ENCODE measurements around the gene DEFB115.

The DEFB115 gene

GRCh38 chr20:31239139-31239538 is 18.3 kb upstream of the DEFB115 start:
- Histone ChIP-seq H3K36me3 (ENCODE audit: control insufficient read depth, low read length) (no peaks in the 10 kb centered on the region), H3K9me2 (replicated peaks; ENCODE audit: control insufficient read depth, low read length) (no peaks in the 10 kb centered on the region), H4K20me1 (ENCODE audit: control insufficient read depth, insufficient read depth, low read depth, low read length) (no peaks in the 10 kb centered on the region), H3K79me2 (ENCODE audit: control insufficient read depth, low read length) (no peaks in the 10 kb centered on the region), H3K4me1 (ENCODE audit: control insufficient read depth, low read length) (no peaks in the 10 kb centered on the region), H3K27me3 (ENCODE audit: control insufficient read depth, low read length) (no peaks in the 10 kb centered on the region), H3K9me3 (ENCODE audit: control insufficient read depth, insufficient read depth, low read length) (peaks cover 92% of the 10 kb centered on the region), H3K4me2 (ENCODE audit: low read length) (no peak overlapping the region), H3K4me3 (ENCODE audit: low read length) (no peak overlapping the region), H3K27ac (ENCODE audit: low read depth, low read length) (no peak overlapping the region), H3F3A (ENCODE audit: control insufficient read depth, insufficient read depth) (no peaks in the 10 kb centered on the region)
- TF ChIP-seq, protein P1, sequence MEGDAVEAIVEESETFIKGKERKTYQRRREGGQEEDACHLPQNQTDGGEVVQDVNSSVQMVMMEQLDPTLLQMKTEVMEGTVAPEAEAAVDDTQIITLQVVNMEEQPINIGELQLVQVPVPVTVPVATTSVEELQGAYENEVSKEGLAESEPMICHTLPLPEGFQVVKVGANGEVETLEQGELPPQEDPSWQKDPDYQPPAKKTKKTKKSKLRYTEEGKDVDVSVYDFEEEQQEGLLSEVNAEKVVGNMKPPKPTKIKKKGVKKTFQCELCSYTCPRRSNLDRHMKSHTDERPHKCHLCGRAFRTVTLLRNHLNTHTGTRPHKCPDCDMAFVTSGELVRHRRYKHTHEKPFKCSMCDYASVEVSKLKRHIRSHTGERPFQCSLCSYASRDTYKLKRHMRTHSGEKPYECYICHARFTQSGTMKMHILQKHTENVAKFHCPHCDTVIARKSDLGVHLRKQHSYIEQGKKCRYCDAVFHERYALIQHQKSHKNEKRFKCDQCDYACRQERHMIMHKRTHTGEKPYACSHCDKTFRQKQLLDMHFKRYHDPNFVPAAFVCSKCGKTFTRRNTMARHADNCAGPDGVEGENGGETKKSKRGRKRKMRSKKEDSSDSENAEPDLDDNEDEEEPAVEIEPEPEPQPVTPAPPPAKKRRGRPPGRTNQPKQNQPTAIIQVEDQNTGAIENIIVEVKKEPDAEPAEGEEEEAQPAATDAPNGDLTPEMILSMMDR (IDR thresholded peaks at IDR 0.05; ENCODE audit: low read depth, low read length, poor library complexity, severe bottlenecking), result no peak
- TF ChIP-seq EZH2phosphoT487 (IDR thresholded peaks at IDR 0.05; ENCODE audit: borderline replicate concordance, low read length), result no peak

- Histone ChIP-seq H3K4me1 (ENCODE audit: control insufficient read depth, low read length) (no peaks in the 10 kb centered on the region), H4K20me1 (ENCODE audit: control insufficient read depth, insufficient read depth, low read depth, low read length) (no peaks in the 10 kb centered on the region), H3K27ac (ENCODE audit: low read depth, low read length) (no peak overlapping the region), H3K4me3 (ENCODE audit: low read length) (no peak overlapping the region), H3K4me2 (ENCODE audit: low read length) (no peak overlapping the region), H3K79me2 (ENCODE audit: control insufficient read depth, low read length) (no peaks in the 10 kb centered on the region), H3K9me2 (replicated peaks; ENCODE audit: control insufficient read depth, low read length) (no peaks in the 10 kb centered on the region), H3K27me3 (ENCODE audit: control insufficient read depth, low read length) (no peaks in the 10 kb centered on the region), H3K36me3 (ENCODE audit: control insufficient read depth, low read length) (no peaks in the 10 kb centered on the region), H3K9me3 (ENCODE audit: control insufficient read depth, insufficient read depth, low read length) (no peaks in the 10 kb centered on the region), H3F3A (ENCODE audit: control insufficient read depth, insufficient read depth) (no peaks in the 10 kb centered on the region)
- TF ChIP-seq, protein P1 (IDR thresholded peaks at IDR 0.05; ENCODE audit: low read depth, low read length, poor library complexity, severe bottlenecking), result no peak
- no peak for TF ChIP-seq EZH2phosphoT487 (IDR thresholded peaks at IDR 0.05; ENCODE audit: borderline replicate concordance, low read length)
Observed at GRCh38 chr20:31256959-31257358, 505 bp upstream of the DEFB115 start.

- Histone ChIP-seq H3K27ac (ENCODE audit: low read depth, low read length) (no peak overlapping the region), H3K36me3 (ENCODE audit: control insufficient read depth, low read length) (no peaks in the 10 kb centered on the region), H3K9me2 (replicated peaks; ENCODE audit: control insufficient read depth, low read length) (no peaks in the 10 kb centered on the region), H3K79me2 (ENCODE audit: control insufficient read depth, low read length) (no peaks in the 10 kb centered on the region), H3F3A (ENCODE audit: control insufficient read depth, insufficient read depth) (no peaks in the 10 kb centered on the region), H3K4me1 (ENCODE audit: control insufficient read depth, low read length) (no peaks in the 10 kb centered on the region), H3K9me3 (ENCODE audit: control insufficient read depth, insufficient read depth, low read length) (no peaks in the 10 kb centered on the region), H3K27me3 (ENCODE audit: control insufficient read depth, low read length) (no peaks in the 10 kb centered on the region), H4K20me1 (ENCODE audit: control insufficient read depth, insufficient read depth, low read depth, low read length) (no peaks in the 10 kb centered on the region), H3K4me3 (ENCODE audit: low read length) (no peak overlapping the region), H3K4me2 (ENCODE audit: low read length) (no peak overlapping the region)
- no peak for TF ChIP-seq EZH2phosphoT487 (IDR thresholded peaks at IDR 0.05; ENCODE audit: borderline replicate concordance, low read length)
- TF ChIP-seq, protein P1 (IDR thresholded peaks at IDR 0.05; ENCODE audit: low read depth, low read length, poor library complexity, severe bottlenecking), result peak; percentile 74
Observed at GRCh38 chr20:31260326-31260932, 3.0 kb downstream of the DEFB115 start.

All from DOHH2 (cell line).